ENCODE measurements around the gene ABCC5.
"Not testable (repeated sequence)": the region's sequence is repeated elsewhere in the genome, so short reads cannot be mapped to it uniquely, and the experiment has no call there.

The ABCC5 gene

DNA sequence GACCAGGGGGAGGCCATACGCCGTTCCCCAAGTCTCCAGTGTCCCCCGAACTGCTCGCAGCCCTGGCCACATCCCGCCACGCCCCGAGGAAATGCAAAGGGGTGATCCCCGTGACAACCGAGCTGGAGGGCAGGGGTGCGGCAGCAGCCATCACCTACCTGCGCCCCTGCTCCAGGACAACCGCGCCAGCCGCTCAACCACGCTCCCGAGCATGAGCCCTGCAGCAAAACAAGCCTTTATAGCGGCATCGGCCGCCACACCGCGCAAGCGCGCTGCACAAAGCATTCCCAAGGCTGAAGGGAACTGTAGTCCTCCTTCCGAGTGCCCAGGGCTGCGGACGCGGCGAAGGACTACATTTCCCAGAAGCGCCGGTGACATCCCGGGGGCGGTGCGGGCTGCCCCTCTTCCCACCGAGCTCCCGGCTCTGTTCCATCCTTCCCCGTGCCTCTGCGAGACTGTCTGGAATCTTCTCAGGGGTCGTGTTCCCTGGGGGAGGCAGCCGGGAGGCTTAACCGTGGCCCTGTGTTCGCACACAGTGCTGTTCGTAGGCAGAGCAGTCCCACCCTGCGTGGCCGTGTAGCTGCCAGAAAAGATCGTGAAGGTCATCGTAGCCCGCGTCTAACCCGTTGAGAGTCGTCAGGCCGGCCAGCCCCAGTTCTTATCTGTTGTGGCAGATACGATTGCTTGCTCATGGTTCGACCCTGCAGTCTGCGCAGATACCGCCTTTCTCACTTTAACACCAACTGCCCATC is at the start of gene ABCC5:
TSS of gene ABCC5 (minus strand) at position 213 of the 752 bp plus-strand sequence. CDS start 3,492 bp downstream, outside the sequence.
- peak; percentile 69 for DNase-seq (ENCODE audit: low read depth)

DNA sequence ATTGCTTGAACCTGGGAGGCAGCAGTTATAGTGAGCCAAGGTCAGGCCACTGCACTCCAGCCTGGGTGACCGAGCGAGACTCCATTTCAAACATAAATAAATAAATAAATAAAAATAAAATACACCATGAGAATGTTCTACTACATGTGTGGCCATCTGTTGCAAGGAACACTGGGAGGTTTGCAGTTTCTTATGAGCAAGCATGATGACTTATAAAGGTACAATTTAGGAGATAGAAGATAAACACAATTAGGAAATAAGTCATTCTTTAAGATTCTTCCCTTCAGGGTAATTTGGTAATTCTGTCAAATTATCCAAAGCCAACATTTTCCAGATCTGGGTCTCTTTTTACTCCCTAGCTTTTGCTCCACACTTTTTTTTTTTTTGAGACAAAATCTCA is 48.5 kb upstream of the ABCC5 start:
- no peak for DNase-seq (ENCODE audit: low read depth)

DNA sequence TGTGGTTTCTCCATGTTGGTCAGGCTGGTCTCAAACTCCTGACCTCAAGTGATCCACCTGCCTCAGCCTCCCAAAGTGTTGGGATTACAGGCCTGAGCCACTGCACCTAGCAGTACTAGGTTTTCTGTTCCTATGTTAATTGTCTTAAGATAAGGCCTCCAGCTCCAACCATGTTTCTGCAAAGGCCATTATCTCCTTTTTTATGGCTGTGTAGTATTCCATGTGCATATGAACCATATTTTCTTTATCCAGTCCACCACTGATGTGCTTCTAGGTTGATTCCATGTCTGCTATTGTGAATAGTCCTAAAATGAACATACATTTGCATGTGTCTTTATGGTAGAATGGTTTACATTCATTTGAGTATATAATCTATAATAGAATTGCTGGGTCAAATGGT is 45.0 kb upstream of the ABCC5 start:
- no peak for DNase-seq (ENCODE audit: low read depth)

DNA sequence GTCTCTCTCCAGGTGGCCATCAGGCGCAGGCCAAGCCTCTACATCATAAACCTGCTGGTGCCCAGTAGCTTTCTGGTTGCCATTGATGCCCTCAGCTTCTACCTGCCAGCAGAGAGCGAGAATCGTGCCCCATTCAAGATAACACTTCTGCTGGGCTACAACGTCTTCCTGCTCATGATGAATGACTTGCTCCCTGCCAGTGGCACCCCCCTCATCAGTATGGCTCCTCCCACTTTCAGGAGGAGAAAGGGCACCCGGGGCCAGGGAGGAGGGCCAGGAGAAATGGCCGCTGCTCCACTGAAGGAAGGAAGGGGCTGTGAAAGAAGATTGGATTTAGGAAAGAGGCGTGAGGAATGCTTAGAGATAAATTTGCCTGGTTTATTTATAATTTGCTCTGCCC is 41.7 kb upstream of the ABCC5 start:
- DNase-seq (ENCODE audit: low read depth): no peak

DNA sequence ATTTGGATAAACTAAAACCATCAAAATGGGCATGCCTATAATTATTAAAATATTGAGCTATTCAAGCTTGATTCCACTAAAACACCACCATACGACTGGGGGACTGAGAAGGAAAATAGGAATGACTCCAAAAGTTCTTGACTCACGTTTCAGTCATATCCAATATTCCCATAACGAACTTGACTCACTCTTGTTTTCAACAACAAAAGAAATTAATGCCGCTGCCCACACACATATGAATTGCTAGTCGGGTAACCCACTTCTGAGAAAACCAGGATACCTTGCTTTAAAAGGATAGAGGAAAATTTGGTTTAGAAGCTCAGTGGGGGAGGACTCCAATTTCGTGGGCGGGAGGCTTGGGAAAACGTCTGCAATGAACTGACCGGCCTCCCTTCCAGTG is 40.3 kb upstream of the ABCC5 start:
- DNase-seq (ENCODE audit: low read depth): no peak

DNA sequence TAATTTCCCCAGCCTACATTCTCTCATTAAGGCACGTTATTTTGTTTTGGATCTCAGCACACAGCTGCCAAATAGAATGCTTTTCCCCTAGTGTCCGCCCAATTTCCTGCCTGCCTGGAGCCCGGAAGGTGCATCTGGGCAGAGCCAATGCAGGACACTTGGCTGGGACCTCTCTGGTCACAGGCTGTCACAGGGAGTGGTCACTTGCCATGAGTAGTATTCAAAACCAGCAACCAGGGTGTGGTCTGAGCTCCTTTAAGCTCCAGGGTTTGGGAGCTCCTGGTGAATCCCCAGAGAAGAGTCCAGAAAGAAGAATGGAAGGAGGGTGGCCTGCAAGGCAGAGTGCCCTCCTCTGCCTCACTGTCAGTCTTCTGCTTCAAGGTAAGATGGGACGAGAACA is 35.1 kb upstream of the ABCC5 start, which contains the start of gene HTR3C:
TSS of gene HTR3C (plus strand) at position 281 of the 400 bp plus-strand sequence. CDS start at position 315, 34 bp downstream.
- DNase-seq (ENCODE audit: low read depth): no peak

DNA sequence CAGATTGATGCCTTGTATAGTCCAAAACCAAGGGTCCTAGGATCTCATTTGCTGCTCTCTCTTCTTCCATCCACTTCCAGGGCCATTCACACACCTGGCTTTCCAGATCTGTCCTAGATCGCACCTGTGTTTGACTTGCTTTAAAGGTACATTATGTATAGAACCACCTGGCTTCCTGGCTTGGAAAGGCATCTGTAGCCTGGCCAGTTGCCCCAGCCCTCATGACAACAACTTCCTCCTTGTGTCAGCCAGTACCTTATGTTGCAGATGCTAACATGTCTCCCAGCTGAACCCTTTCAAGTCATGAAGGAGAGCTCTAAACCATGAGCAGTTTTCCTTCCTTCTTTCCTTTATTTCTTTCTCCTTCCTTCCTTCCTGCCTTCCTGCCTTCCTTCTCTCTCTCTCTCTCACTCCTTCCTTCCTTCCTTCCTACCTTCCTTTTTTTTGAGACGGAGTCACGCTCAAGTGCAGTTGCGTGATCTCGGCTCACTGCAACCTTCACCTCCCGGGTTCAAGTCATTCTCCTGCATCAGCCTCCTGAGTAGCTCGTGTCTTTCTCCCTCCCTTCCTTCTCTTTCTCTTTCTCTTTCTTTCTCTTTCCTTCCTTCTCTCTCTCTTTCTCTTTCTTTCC is 32.6 kb upstream of the ABCC5 start:
- DNase-seq (ENCODE audit: low read depth): no peak

DNA sequence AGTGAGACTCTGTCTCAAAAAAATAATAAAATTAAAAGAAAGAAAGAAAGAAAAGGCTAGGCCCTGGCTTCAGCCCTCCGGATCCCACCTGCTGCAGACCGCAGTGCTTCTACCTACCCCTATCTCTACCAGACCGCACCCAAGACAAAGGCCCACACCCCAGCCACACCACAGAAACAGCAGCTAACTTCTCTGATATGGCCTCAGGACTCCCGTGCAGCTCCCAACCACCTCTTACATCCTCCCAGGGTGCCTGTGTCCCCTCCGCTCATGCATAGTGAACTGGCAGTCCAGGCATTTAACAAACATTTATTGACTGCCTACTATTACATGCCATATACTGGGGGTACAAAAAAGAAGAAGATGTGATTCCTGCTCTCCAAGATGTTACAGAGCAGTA is 28.3 kb upstream of the ABCC5 start:
- DNase-seq (ENCODE audit: low read depth): no peak

DNA sequence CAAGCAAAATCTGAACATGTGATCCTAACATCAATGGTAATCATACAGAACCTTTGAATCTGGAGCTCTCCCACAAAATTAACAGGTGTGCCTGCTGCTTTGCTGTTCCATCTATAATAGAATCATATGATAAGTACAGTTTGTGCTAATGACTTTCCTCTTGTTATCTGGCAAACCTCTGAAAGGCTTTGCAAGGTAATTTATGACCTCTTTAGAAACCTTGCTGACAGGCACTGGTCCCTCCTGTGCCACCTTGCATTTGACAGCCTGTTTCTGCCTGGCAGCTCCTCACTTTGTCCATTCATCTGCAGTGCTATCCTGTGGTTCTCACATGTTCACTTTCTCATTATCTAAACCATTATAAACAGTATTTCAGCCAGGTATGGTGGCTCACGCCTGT is 24.9 kb upstream of the ABCC5 start:
- DNase-seq (ENCODE audit: low read depth): no peak

DNA sequence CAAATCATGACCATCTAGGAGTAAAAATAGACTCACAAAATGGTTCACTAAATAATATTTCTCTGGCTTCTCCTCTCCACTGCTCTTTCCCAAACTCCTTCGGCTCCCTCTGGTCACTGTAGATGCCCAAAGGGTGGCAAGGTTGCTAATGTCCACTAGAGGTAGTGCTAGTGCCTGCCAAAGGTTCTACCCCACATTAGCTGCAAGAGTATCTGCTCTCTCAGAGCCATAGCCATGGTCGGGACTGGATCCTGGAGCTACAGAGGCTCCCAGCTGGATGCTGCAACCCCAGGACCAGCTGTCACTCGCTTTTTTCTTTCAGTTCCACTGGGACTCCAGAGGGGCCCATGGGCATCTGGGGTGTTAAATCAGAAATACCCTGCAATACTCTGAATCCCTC is 22.3 kb upstream of the ABCC5 start:
- DNase-seq (ENCODE audit: low read depth): peak; percentile 5

DNA sequence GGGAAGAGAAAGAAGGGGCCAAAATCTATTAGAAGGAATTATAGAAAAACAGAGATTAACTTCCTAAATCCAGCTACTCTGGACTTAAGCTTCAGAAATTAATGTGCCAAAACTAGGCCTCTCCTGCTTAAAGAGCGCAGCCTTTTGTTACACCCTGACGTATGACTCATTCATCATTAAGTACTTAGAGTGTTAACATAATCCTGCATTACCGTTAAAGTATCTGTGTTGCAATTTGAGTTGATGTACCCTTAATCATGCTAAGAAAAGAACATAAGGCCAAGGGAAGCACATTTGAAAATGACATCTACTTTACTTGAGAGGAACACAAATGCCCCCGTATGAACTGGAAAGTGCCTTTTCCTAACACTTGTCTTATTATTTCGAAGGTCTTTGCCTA is 21.7 kb upstream of the ABCC5 start:
- DNase-seq (ENCODE audit: low read depth): no peak

DNA sequence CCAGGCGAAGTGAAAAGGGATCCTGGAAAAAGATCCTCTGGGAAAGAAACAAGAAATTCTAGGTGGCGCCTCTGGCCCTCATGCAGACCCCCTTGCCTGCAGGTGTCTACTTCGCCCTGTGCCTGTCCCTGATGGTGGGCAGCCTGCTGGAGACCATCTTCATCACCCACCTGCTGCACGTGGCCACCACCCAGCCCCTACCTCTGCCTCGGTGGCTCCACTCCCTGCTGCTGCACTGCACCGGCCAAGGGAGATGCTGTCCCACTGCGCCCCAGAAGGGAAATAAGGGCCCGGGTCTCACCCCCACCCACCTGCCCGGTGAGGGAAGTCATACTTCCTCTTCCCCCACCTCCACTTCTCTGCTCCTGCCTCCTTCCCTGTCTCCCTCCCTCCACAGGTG is 20.6 kb upstream of the ABCC5 start:
- not testable (repeated sequence) for DNase-seq (ENCODE audit: low read depth)

DNA sequence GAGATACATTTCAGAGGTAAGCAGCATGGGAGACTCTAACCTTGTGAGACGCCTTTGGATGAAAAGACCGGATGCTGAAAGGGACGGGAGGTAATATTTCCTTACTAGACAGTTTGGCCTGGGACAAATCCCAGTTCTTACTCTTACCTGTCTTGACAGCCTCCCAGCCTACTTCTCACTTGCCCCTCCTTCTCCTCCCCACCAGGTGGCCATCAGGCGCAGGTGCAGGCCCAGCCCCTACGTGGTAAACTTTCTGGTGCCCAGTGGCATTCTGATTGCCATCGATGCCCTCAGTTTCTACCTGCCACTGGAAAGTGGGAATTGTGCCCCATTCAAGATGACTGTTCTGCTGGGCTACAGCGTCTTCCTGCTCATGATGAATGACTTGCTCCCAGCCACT is 20.1 kb upstream of the ABCC5 start:
- DNase-seq (ENCODE audit: low read depth): no peak

DNA sequence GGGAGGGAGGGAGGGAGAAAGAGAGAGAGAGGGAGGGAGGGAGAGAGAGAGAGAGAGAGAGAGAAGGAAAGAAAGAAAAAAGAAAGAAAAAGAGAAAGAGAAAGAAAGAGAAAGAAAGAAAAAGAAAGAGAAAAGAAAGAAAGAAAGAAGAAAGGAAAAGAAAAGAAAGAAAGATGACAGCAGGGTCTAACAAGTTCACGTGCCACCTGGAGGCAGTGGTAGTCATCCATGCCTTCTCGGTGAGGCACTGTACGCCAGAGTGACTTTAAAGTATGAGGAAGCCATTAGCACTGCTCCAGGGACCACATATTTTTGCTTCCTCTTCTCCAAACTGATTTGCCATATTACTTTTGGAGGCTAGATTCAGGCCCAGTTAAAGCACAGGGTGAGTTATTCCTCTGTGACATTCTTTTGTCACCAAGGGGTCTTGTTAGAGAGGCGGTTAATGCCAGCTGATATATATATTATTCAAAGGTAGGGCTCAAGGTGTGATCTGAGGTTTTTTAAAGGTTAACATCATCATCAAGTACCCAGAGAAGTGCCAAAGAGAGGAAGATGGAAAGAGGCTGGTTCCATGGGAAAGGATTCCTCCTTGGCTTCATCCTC is 13.6 kb upstream of the ABCC5 start, which contains the start of gene HTR3D:
TSS of gene HTR3D (plus strand) at position 556 of the 606 bp plus-strand sequence. CDS start at position 556, 0 bp downstream.
- DNase-seq (ENCODE audit: low read depth): no peak

DNA sequence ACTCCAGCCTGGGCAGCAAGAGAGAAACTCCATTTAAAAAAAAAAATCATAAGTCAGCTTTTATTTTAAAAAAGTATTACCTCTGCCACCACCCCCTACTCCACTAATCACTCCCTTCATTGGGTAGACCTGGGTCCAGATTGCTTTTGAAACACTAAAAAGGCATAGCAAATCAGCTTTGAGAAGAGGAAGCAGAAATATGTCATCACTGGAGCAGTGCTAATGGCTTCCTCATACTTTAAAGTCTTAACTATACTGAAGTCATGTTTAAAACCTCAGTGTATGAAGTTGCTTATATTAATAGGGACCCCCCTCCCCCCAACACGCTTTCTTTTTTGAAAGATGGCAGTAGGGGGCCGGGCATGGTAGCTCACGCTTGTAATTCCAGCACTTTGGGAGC is 12.9 kb upstream of the ABCC5 start:
- DNase-seq (ENCODE audit: low read depth): no peak

DNA sequence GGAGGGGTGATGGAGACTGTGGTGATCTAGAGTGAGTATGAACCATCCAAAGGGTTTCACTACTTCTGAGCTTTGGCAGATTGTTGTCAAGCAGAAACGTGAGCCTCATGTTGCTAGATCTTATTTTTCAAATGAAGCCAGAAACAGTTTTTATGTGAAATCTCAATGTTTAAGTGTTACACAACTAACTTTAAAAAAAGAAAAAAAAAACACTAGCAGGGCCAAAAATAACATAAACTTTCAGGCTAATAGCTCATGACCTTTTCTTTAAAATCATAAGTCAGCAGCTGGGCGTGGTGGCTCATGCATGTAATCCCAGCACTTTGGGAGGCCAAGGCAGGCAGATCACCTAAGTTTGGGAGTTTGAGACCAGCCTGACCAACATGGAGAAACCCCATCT is 11.8 kb upstream of the ABCC5 start:
- no peak for DNase-seq (ENCODE audit: low read depth)

DNA sequence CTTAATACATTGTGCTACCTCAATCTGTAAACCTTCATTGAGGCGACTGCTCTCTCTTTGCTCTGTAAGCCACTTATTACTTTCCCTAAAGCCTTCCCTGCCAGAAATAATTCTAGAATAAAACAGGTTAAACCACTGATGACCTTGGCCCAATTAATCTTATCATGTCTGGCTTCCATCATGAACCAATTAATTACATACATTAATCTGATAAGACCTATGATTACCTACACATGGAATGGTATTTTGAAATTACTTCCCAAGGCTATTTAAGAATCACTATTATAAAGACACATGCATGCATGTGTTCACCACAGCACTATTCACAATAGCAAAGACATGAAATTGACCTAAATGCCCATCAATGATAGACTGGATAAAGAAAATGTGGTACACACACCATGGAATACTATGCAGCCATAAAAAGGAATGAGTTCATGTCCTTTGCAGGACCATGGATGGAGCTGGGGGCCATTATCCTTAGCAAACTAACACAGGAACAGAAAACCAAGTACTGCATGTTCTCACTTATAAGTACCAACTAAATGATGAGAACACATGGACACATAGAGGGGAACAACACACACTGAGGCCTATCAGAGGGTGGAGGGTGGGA is 10.7 kb upstream of the ABCC5 start:
- not testable (repeated sequence) for DNase-seq (ENCODE audit: low read depth)

DNA sequence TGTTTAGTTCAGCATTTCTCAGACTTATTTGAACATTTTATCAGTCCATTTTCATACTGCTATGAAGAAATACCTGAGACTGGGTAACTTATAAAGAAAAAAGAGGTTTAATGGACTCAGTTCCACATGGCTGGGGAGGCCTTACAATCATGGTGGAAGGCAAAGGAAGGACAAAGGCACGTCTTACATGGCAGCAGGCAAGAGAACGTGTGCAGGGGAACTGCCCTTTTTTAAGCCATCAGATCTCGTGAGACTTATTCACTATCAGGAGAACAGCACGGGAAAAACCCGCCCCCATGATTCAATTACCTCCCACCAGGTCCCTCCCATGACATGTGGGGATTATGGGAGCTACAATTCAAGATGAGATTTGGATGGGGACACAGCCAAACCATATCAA is 7.6 kb upstream of the ABCC5 start:
- not testable (repeated sequence) for DNase-seq (ENCODE audit: low read depth)

DNA sequence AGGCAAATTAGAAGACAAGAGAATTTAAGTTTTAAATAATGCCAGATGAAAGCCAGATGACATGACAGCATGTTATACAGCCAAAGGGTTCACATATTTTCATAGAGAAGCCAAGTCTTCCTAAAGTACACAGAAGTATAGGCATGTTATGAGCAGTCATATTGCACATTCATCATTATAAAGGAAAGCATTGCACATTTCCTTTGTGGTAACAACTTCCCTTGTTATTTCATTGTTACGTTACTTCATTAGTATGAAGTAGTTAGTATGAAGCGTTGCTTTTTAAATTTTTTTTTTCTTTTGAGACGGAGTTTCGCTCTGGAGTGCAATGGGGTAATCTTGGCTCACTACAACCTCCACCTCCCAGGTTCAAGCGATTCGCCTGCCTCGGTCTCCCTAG is 4.6 kb upstream of the ABCC5 start:
- DNase-seq (ENCODE audit: low read depth): no peak

DNA sequence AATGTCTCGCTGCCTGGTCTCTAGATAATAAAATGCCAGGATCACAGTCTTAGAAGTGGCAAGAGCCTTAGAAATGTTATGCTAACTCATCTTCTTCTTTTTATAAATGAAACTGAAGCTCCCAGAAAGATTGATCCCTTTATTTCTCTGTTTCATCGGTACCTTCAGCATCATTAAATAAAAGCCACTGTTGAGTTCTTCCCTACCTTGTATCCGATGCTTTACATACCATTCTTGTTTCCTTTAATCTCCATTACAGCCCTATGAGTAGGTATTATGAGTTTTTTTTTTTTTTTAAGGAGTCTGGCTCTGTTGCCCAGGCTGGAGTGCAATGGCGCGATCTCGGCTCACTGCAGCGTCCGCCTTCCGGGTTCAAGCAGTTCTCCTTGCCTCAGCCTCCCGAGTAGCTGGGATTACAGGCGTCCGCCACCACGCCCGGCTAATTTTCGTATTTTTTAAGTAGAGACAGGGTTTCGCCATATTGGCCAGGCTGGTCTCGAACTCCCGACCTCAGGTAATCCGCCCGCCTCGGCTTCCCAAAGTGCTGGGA is 815 bp upstream of the ABCC5 start:
- no peak for DNase-seq (ENCODE audit: low read depth)

DNA sequence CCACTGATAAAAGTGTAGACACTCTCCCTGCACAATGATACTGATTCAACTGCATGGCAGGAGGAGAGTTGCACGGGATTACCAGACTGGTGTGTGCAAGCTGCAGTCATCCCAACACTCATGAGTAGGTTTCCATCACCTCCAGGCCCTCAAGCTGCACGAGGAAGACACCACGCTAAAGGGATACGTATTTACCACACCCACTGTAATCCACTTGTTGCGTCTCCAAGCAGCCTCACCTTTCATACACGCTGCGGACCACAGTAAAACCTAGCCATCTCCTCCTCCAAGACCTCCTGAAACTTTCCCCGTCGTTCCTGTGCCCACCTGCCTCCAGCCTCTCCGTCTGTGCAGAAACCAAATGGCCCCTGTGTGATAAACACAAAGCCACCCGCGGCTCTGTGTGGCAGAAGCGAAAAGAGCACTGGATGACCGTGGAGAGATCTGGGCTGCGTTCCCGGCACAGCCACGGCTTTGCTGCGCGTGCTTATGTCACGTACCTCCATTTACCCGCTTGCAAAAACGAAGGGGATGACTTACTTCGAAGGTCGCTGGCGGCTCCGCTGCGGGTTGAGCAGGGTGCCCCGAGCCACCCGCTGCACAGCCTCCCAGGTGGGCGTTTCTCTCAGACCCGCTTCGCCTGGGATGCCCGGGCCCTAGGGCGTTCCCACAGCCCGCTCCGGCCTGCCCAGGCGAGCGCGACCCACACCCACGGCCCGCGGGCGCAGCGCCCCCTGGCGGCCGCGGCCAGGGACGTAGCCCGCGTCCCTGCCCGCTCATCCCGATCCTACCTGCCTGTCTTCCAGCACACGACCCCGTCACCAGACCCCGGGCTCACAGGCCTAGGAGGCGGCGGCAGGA is 643 bp downstream of the ABCC5 start:
- DNase-seq (ENCODE audit: low read depth): no peak

Measured in HS-27A (cell line).